HepG2 (cell line): ENCODE measurements around the gene DNAJC5. TPM values are rescaled to one million over a fixed set of nuclear protein-coding genes. Genes with fewer than 3 reads are reported as not detected.

ENCODE experiments used
- ARID3A ChIP-seq: IDR thresholded peaks from 2 replicates; pipeline ENCODE4 v1.6.1; 2012; ENCODE audit warnings: low read depth, low read length, improper control_type of control experiment
- ATF7 ChIP-seq, 2 experiments: fragments of 450-650 bp in 1 of 2; sonication (generic) in 1 of 2; formaldehyde crosslinking in 1 of 2; IDR thresholded peaks; 2 replicates each; pipeline versions ENCODE4 v1.4.0 to v1.6.1; 2016 to 2020; ENCODE audit warnings: antibody characterized with exemption in 1 of 2, mild to moderate bottlenecking in 1 of 2, missing genetic modification reagents in 1 of 2
- CREM ChIP-seq, 2 experiments: sonication (generic) in 1 of 2; formaldehyde crosslinking in 1 of 2; IDR thresholded peaks; 2 replicates each; pipeline versions ENCODE4 v1.4.0 to v1.6.1; 2016 to 2020; ENCODE audit warnings: antibody characterized with exemption in 1 of 2, mild to moderate bottlenecking in 1 of 2, missing genetic modification reagents in 1 of 2
- E2F1 ChIP-seq: sonication (generic); formaldehyde crosslinking; IDR thresholded peaks from 2 replicates; pipeline ENCODE4 v1.5.0; 2020; ENCODE audit warnings: missing genetic modification reagents
- GFI1 ChIP-seq: sonication (generic); formaldehyde crosslinking; IDR thresholded peaks from 2 replicates; pipeline ENCODE4 v1.5.0; 2020; ENCODE audit warnings: missing genetic modification reagents, mild to moderate bottlenecking, borderline replicate concordance
- IKZF4 ChIP-seq: sonication (generic); formaldehyde crosslinking; IDR thresholded peaks from 2 replicates; pipeline ENCODE4 v1.5.1; 2020; ENCODE audit warnings: borderline replicate concordance, mild to moderate bottlenecking, low read depth, missing genetic modification reagents; ENCODE audit errors: not compliant biosample characterization
- MAFG ChIP-seq: sonication (generic); formaldehyde crosslinking; IDR thresholded peaks from 2 replicates; pipeline ENCODE4 v1.5.1; 2020; ENCODE audit warnings: mild to moderate bottlenecking, missing genetic modification reagents
- NFE2 ChIP-seq: sonication (generic); formaldehyde crosslinking; IDR thresholded peaks from 2 replicates; pipeline ENCODE4 v1.4.0; 2020; ENCODE audit warnings: missing genetic modification reagents
- PTBP1 ChIP-seq: fragments of 200-400 bp; formaldehyde crosslinking; IDR thresholded peaks from 2 replicates; pipeline ENCODE4 v1.6.1; 2018; ENCODE audit warnings: low read length, low read depth; ENCODE audit not compliant: poor library complexity, severe bottlenecking
- TEF ChIP-seq: sonication (generic); formaldehyde crosslinking; IDR thresholded peaks from 2 replicates; pipeline ENCODE4 v1.5.0; 2020; ENCODE audit warnings: missing genetic modification reagents
- TRAFD1 ChIP-seq: sonication (generic); formaldehyde crosslinking; IDR thresholded peaks from 2 replicates; pipeline ENCODE4 v1.5.1; 2020; ENCODE audit warnings: missing genetic modification reagents, mild to moderate bottlenecking, borderline replicate concordance
- YEATS4 ChIP-seq: sonication (generic); formaldehyde crosslinking; IDR thresholded peaks from 2 replicates; pipeline ENCODE4 v1.4.0; 2020; ENCODE audit warnings: missing genetic modification reagents, borderline replicate concordance
- ZNF276 ChIP-seq: sonication (generic); formaldehyde crosslinking; IDR thresholded peaks from 2 replicates; pipeline ENCODE4 v1.4.0; 2020; ENCODE audit warnings: mild to moderate bottlenecking, low read depth, missing genetic modification reagents
- ZNF292 ChIP-seq: sonication (generic); formaldehyde crosslinking; IDR thresholded peaks from 2 replicates; pipeline ENCODE4 v1.8.1; 2022; ENCODE audit warnings: mild to moderate bottlenecking, low read depth, missing genetic modification reagents, borderline replicate concordance
- ZNF510 ChIP-seq: sonication (generic); formaldehyde crosslinking; IDR thresholded peaks from 2 replicates; pipeline ENCODE4 v1.4.0; 2020; ENCODE audit warnings: low read depth, mild to moderate bottlenecking, missing genetic modification reagents
- ZNF598 ChIP-seq: sonication (generic); formaldehyde crosslinking; IDR thresholded peaks from 2 replicates; pipeline ENCODE4 v1.5.1; 2020; ENCODE audit warnings: mild to moderate bottlenecking, missing genetic modification reagents, borderline replicate concordance
- ZNF7 ChIP-seq: IDR thresholded peaks from 2 replicates; pipeline ENCODE4 v1.6.1; 2016; ENCODE audit warnings: missing biosample characterization, missing genetic modification reagents
- ZNF800 ChIP-seq: sonication (generic); formaldehyde crosslinking; IDR thresholded peaks from 2 replicates; pipeline ENCODE4 v1.4.0; 2020; ENCODE audit warnings: missing genetic modification reagents
- polyA plus RNA-seq, 8 experiments: library from polyadenylated mRNA; depleted of rRNA in 3 of 8; stranded (reverse) in 7 of 8; unstranded in 1 of 8; fragments of >200 nt; fragmentation: Illumina TruSeq in 4 of 8; extraction: Trizol in 4 of 8; gene quantifications; 2 replicates each; pipeline versions ENCODE4 v1.2.1 to v1.2.3, GENCODE V29; 2011 to 2016; ENCODE audit warnings: low read depth in 4 of 8, missing spikeins in 1 of 8, mixed read lengths in 1 of 8; ENCODE audit not compliant: insufficient read depth in 1 of 8
- total RNA-seq, 5 experiments: library from RNA; depleted of rRNA; stranded (reverse); fragments of >200 nt; fragmentation: Illumina TruSeq; extraction: Trizol; gene quantifications; 2 replicates each; pipeline ENCODE4 v1.2.3, GENCODE V29; 2016; ENCODE audit warnings: low read depth in 1 of 5

The DNAJC5 gene
- total and polyA plus RNA-seq, 2 of the 13 experiments (the other 11 are each of a cell fraction or from before 2014, with no cell fraction given), result 42.8 to 64.5 TPM

GRCh38 chr20:63855363-63856097 lies 39.4 kb upstream of the DNAJC5 start (continued):
- TF ChIP-seq E2F1 (no peak), IKZF4 (no peak), ZNF276 (CRISPR knock-in tag) (no peak), PTBP1 (no peak), YEATS4 (CRISPR knock-in tag) (no peak), ZNF598 (no peak), ZNF800 (no peak), MAFG (CRISPR knock-in tag) (no peak), TEF (CRISPR knock-in tag) (no peak), ATF7 (IDR thresholded peaks at IDR 0.05) (no peak), ATF7 (CRISPR knock-in tag; IDR thresholded peaks at IDR 0.05) (0 out of 2 replicates have a peak, but pooled peaks have one; percentile 21), ZNF510 (CRISPR knock-in tag) (no peak), ZNF292 (CRISPR knock-in tag) (no peak; the same call in 1 of the 2 replicates), CREM (IDR thresholded peaks at IDR 0.05) (no peak), CREM (CRISPR knock-in tag; IDR thresholded peaks at IDR 0.05) (no peak), NFE2 (CRISPR knock-in tag) (no peak), ARID3A (no peak), TRAFD1 (0 out of 2 replicates have a peak, but pooled peaks have one; percentile 6), ZNF7 (CRISPR knock-in tag) (no peak), GFI1 (CRISPR knock-in tag) (no peak)
